ENCODE results near the gene EXOC4. TPM values are rescaled to one million over a fixed set of nuclear protein-coding genes. Genes with fewer than 3 reads are reported as not detected.

EXOC4 gene
- total RNA-seq, 2 donors from 2014 or later = 62.0 to 146 TPM

DNA sequence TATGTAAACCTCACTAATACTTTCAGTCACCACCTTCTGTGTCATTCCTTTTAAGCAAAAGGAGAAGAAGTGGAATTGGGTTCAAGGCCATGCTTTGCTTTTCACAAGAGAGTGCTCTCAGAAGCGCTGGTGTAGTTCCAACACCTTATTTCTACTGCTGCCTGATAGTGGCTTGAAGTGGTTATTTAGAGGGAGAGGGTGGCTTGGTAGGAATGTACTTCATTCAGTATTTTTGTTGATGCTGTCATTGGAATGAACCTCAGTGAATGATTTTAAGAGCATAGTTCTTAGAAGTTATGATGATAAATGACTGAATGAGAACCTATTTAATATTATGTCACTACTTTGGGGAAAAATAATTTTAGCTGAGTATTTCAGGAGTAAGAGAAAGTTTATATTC lies 396.7 kb downstream of the EXOC4 start:
- no peaks in the 10 kb centered on the region for H3K9me3 ChIP-seq
- no peaks in the 10 kb centered on the region for H3K36me3 ChIP-seq (replicated peaks in 1 of 2; ENCODE audit: insufficient read depth in 1 of 2, low read depth in 2 of 2)
- DNase-seq (no peak), ATAC-seq (no peak)
- TF ChIP-seq, protein P1, sequence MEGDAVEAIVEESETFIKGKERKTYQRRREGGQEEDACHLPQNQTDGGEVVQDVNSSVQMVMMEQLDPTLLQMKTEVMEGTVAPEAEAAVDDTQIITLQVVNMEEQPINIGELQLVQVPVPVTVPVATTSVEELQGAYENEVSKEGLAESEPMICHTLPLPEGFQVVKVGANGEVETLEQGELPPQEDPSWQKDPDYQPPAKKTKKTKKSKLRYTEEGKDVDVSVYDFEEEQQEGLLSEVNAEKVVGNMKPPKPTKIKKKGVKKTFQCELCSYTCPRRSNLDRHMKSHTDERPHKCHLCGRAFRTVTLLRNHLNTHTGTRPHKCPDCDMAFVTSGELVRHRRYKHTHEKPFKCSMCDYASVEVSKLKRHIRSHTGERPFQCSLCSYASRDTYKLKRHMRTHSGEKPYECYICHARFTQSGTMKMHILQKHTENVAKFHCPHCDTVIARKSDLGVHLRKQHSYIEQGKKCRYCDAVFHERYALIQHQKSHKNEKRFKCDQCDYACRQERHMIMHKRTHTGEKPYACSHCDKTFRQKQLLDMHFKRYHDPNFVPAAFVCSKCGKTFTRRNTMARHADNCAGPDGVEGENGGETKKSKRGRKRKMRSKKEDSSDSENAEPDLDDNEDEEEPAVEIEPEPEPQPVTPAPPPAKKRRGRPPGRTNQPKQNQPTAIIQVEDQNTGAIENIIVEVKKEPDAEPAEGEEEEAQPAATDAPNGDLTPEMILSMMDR (IDR thresholded peaks at IDR 0.05) = no peak
- TF ChIP-seq POLR2A (IDR thresholded peaks at IDR 0.05) = no peak
- 71 to 76% methylated on average over 1 of the region's 1 CpG for WGBS, 2 donors
- no peak overlapping the region for H3K4me3 ChIP-seq
- peaks cover 11% of the 10 kb centered on the region for H3K4me1 ChIP-seq
- intact Hi-C loops (cut with DNase I) = no loop called here
- no peaks in the 10 kb centered on the region for H3K27me3 ChIP-seq
- no peak overlapping the region for H3K27ac ChIP-seq

GRCh38 chr7:133650069-133650468 lies 397.2 kb downstream of the EXOC4 start:
- no peak for DNase-seq
- TF ChIP-seq, protein P1 (IDR thresholded peaks at IDR 0.05) = no peak
- no peak for TF ChIP-seq POLR2A (IDR thresholded peaks at IDR 0.05)
- Histone ChIP-seq H3K4me3 (no peak overlapping the region), H3K36me3 (replicated peaks in 1 of 2; ENCODE audit: insufficient read depth in 1 of 2, low read depth in 2 of 2) (no peaks in the 10 kb centered on the region), H3K9me3 (no peaks in the 10 kb centered on the region), H3K27me3 (no peaks in the 10 kb centered on the region), H3K4me1 (peaks cover 11% of the 10 kb centered on the region), H3K27ac (no peak overlapping the region)
- intact Hi-C loops (cut with DNase I) = no loop called here
- 62 to 73% methylated on average over 3 of the region's 3 CpGs for WGBS, 2 donors
- no peak for ATAC-seq

DNA sequence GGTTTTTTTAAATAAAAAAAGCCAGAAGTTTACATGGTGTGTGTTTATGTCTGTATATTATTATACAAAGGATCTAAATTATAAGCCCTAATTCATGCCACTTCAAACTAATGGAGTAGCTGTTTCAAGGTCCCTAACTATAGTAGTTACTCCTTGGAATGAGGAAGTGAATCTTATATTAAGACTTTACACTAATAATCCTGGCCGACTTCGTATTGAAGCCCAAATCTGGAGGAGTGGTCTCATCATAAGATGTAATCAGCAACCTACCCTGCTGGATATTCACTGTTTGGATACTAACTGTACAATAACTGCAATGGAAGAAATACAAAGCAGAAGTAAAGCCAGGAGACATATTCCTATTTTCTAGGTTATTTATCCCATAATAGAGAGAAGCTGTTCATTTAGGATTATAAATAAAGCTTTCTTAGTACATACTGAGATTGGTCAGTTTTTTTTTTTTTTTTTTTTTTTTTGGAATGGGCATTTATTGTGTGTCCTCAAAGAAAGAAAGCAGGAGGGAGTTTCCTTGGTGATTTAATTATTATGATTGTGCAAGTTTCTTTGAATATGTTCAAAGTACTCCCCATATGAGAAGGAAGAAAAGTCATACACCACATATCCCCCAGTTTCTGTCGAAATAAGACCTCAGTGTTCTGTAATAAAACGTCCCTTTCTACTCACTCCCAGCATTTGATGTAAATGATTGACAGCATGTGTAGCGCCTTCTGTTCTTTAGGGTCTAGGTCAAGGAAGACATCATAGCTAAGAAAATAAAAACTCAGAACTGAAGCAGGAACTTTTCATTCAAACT lies 397.8 kb downstream of the EXOC4 start:
- H3K9me3 ChIP-seq = no peaks in the 10 kb centered on the region
- intact Hi-C loops (cut with DNase I) = no loop called here
- no peak overlapping the region for H3K4me3 ChIP-seq
- H3K36me3 ChIP-seq (replicated peaks in 1 of 2; ENCODE audit: insufficient read depth in 1 of 2, low read depth in 2 of 2) = no peaks in the 10 kb centered on the region
- H3K27ac ChIP-seq = no peak overlapping the region
- peaks cover 10% of the 10 kb centered on the region for H3K4me1 ChIP-seq
- no peak for ATAC-seq
- 74 to 92% methylated on average over 5 of the region's 5 CpGs for WGBS, 2 donors
- TF ChIP-seq POLR2A (IDR thresholded peaks at IDR 0.05) = no peak
- TF ChIP-seq, protein P1 (IDR thresholded peaks at IDR 0.05) = no peak
- no peak for DNase-seq
- no peaks in the 10 kb centered on the region for H3K27me3 ChIP-seq

DNA sequence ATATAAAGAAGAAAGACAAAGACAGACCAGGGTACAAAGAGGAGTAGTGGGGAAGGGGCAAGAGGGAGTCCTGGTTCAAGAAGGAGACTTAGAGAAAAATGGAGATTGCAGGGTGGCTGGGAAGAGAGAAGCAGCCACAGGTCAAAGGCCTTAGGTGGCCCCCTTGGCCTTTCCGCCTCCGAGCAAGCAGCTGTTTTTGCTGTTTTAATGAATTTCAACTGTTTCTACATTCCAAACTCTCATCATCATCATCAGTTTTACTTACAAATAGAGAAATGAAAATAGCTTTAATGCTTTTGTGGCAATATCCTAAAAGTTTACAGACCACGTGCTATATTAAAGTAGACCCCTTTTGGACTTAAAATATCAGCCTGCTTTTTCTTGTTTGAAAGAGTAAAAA lies 399.7 kb downstream of the EXOC4 start:
- peaks cover 3% of the 10 kb centered on the region for H3K4me1 ChIP-seq
- no peaks in the 10 kb centered on the region for H3K36me3 ChIP-seq (replicated peaks in 1 of 2; ENCODE audit: insufficient read depth in 1 of 2, low read depth in 2 of 2)
- ATAC-seq (no peak), DNase-seq (no peak)
- TF ChIP-seq, protein P1 (IDR thresholded peaks at IDR 0.05) = no peak
- TF ChIP-seq POLR2A (IDR thresholded peaks at IDR 0.05) = no peak
- H3K9me3 ChIP-seq = no peaks in the 10 kb centered on the region
- intact Hi-C loops (cut with DNase I) = no loop called here
- no peak overlapping the region for H3K4me3 ChIP-seq
- 85 to 92% methylated on average over 3 of the region's 3 CpGs for WGBS, 2 donors
- H3K27ac ChIP-seq = no peak overlapping the region
- H3K27me3 ChIP-seq = no peaks in the 10 kb centered on the region

GRCh38 chr7:133654547-133654946 lies 401.7 kb downstream of the EXOC4 start:
- TF ChIP-seq POLR2A (IDR thresholded peaks at IDR 0.05) = no peak
- TF ChIP-seq, protein P1 (IDR thresholded peaks at IDR 0.05) = no peak
- WGBS, 2 donors = 93 to 95% methylated on average over 4 of the region's 4 CpGs

More at GRCh38 chr7:133654547-133654946, 401.7 kb downstream of the EXOC4 start:
- ATAC-seq = no peak
- Histone ChIP-seq H3K27me3 (no peaks in the 10 kb centered on the region), H3K4me1 (peaks cover 2% of the 10 kb centered on the region), H3K36me3 (replicated peaks in 1 of 2; ENCODE audit: insufficient read depth in 1 of 2, low read depth in 2 of 2) (no peaks in the 10 kb centered on the region), H3K9me3 (no peaks in the 10 kb centered on the region), H3K27ac (no peak overlapping the region), H3K4me3 (no peak overlapping the region)
- DNase-seq = no peak
- intact Hi-C loops (cut with DNase I) = no loop called here
